SK-N-SH treated with all-trans-retinoic acid at 6 μM for 48 hours (cell line): ENCODE data around the gene PTPRT.

Experiments used
- BACH2 ChIP-seq: fragments of 250-450 bp; sonication (Bioruptor Pico); IDR thresholded peaks from 2 replicates; pipeline ENCODE4 v1.9.0; 2021; ENCODE audit warnings: mild to moderate bottlenecking, borderline replicate concordance
- CSDC2 ChIP-seq: fragments of 250-450 bp; sonication (Bioruptor Pico); IDR thresholded peaks from 2 replicates; pipeline ENCODE4 v1.5.0; 2020; ENCODE audit warnings: mild to moderate bottlenecking, moderate library complexity
- CSRNP3 ChIP-seq: fragments of 250-450 bp; sonication (Bioruptor Pico); IDR thresholded peaks from 2 replicates; pipeline ENCODE4 v1.5.1; 2021; ENCODE audit warnings: mild to moderate bottlenecking, moderate library complexity
- ISL1 ChIP-seq: fragments of 250-450 bp; sonication (Bioruptor Pico); IDR thresholded peaks from 2 replicates; pipeline ENCODE4 v2.1.2; 2022; ENCODE audit warnings: mild to moderate bottlenecking, moderate library complexity
- PPARA ChIP-seq: fragments of 250-450 bp; sonication (Bioruptor Pico); IDR thresholded peaks from 2 replicates; pipeline ENCODE4 v1.5.0; 2020; ENCODE audit warnings: mild to moderate bottlenecking, borderline replicate concordance
- ZFP3 ChIP-seq: fragments of 250-450 bp; sonication (Bioruptor Pico); IDR thresholded peaks from 2 replicates; pipeline ENCODE4 v1.5.0; 2020; ENCODE audit warnings: mild to moderate bottlenecking, moderate library complexity
- TF ChIP-seq, protein P1 (sequence below): fragments of 250-450 bp; sonication (Bioruptor Pico); IDR thresholded peaks from 2 replicates; pipeline ENCODE4 v1.8.0; 2020; ENCODE audit warnings: mild to moderate bottlenecking, moderate library complexity, borderline replicate concordance
- TF ChIP-seq, protein P2 (sequence below): fragments of 250-450 bp; sonication (Bioruptor Pico); IDR thresholded peaks from 2 replicates; pipeline ENCODE4 v1.5.1; 2020; ENCODE audit warnings: low read depth, mild to moderate bottlenecking, moderate library complexity

- no peak for TF ChIP-seq CSDC2 (CRISPR knock-in tag)
- no peak for TF ChIP-seq BACH2 (CRISPR knock-in tag)
- TF ChIP-seq, protein P1, sequence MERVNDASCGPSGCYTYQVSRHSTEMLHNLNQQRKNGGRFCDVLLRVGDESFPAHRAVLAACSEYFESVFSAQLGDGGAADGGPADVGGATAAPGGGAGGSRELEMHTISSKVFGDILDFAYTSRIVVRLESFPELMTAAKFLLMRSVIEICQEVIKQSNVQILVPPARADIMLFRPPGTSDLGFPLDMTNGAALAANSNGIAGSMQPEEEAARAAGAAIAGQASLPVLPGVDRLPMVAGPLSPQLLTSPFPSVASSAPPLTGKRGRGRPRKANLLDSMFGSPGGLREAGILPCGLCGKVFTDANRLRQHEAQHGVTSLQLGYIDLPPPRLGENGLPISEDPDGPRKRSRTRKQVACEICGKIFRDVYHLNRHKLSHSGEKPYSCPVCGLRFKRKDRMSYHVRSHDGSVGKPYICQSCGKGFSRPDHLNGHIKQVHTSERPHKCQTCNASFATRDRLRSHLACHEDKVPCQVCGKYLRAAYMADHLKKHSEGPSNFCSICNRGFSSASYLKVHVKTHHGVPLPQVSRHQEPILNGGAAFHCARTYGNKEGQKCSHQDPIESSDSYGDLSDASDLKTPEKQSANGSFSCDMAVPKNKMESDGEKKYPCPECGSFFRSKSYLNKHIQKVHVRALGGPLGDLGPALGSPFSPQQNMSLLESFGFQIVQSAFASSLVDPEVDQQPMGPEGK, result no peak
- TF ChIP-seq CSRNP3 (CRISPR knock-in tag), result no peak
- TF ChIP-seq PPARA (CRISPR knock-in tag), result no peak
- TF ChIP-seq, protein P2, sequence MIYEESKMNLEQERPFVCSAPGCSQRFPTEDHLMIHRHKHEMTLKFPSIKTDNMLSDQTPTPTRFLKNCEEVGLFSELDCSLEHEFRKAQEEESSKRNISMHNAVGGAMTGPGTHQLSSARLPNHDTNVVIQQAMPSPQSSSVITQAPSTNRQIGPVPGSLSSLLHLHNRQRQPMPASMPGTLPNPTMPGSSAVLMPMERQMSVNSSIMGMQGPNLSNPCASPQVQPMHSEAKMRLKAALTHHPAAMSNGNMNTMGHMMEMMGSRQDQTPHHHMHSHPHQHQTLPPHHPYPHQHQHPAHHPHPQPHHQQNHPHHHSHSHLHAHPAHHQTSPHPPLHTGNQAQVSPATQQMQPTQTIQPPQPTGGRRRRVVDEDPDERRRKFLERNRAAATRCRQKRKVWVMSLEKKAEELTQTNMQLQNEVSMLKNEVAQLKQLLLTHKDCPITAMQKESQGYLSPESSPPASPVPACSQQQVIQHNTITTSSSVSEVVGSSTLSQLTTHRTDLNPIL (CRISPR knock-in tag), result no peak
- TF ChIP-seq ISL1 (CRISPR knock-in tag), result no peak
- no peak for TF ChIP-seq ZFP3 (CRISPR knock-in tag)
Observed at GRCh38 chr20:42556575-42556974, 633.1 kb downstream of the PTPRT start.
